Breast epithelium (tissue), 4 donors: ENCODE measurements around the gene TFCP2L1. TPM values are rescaled to one million over a fixed set of nuclear protein-coding genes. Genes with fewer than 3 reads are reported as not detected.

Experiments used
- DNase-seq, 2 donors: peaks; one replicate each; pipeline ENCODE4 v3.0.0-alpha.2; 2019; ENCODE audit warnings: low spot score in 2 of 2
- H3K27ac ChIP-seq, 2 donors: fragments of 200-600 bp; sonication (generic) in 1 of 2; one replicate each; pipeline ENCODE4 v1.5.1; 2016 to 2019; ENCODE audit warnings: mild to moderate bottlenecking in 1 of 2
- H3K27me3 ChIP-seq, 2 donors: fragments of 200-600 bp; sonication (generic) in 1 of 2; one replicate each; pipeline versions ENCODE4 v1.5.1 to v1.6.0; 2017 to 2019; ENCODE audit warnings: control low read depth in 1 of 2, mild to moderate bottlenecking in 1 of 2
- H3K36me3 ChIP-seq: fragments of 200-600 bp; one replicate; pipeline ENCODE4 v1.5.1; 2019
- H3K4me1 ChIP-seq, 2 donors: fragments of 200-600 bp; sonication (generic); one replicate each; pipeline ENCODE4 v1.5.1; 2016 to 2019; ENCODE audit warnings: control low read depth in 1 of 2
- H3K4me3 ChIP-seq, 3 donors: fragments of 200-600 bp; sonication (generic); 1 replicate in 2 of 3; 2 replicates in 1 of 3; pipeline ENCODE4 v1.5.1; 2016 to 2019; ENCODE audit warnings: mild to moderate bottlenecking in 3 of 3, moderate library complexity in 2 of 3
- H3K9me3 ChIP-seq, 2 donors: fragments of 200-600 bp; sonication (generic) in 1 of 2; one replicate each; pipeline ENCODE4 v1.5.1; 2016 to 2019; ENCODE audit warnings: control low read depth in 1 of 2
- POLR2A ChIP-seq: fragments of 450-650 bp; IDR thresholded peaks from one replicate; pipeline ENCODE4 v1.6.1; 2016; ENCODE audit warnings: antibody characterized with exemption, mild to moderate bottlenecking, moderate library complexity
- POLR2AphosphoS5 ChIP-seq, 3 donors: sonication (generic); formaldehyde crosslinking; IDR thresholded peaks; one replicate each; pipeline ENCODE4 v1.6.1; 2017; ENCODE audit warnings: antibody characterized with exemption in 3 of 3
- intact Hi-C: fragments of 100-400 bp; cut with DNase I; formaldehyde crosslinking; loops from one replicate; pipeline ENCODE4 v1.15.1; 2023; ENCODE audit warnings: low total_unique reads
- total RNA-seq, 3 donors: library from RNA; depleted of rRNA; stranded (reverse); fragments of >200 nt; gene quantifications; one replicate each; pipeline ENCODE4 v1.1.0, GENCODE V29; 2016
- TF ChIP-seq, protein P1 (sequence below), 3 donors: fragments of 450-650 bp; IDR thresholded peaks; one replicate each; pipeline ENCODE4 v1.5.1; 2016 to 2017; ENCODE audit warnings: antibody characterized with exemption in 3 of 3, mild to moderate bottlenecking in 3 of 3, moderate library complexity in 3 of 3

The TFCP2L1 gene
- total RNA-seq, 3 donors from 2014 or later: 7.5 to 90.3 (median 8.3) TPM

DNA sequence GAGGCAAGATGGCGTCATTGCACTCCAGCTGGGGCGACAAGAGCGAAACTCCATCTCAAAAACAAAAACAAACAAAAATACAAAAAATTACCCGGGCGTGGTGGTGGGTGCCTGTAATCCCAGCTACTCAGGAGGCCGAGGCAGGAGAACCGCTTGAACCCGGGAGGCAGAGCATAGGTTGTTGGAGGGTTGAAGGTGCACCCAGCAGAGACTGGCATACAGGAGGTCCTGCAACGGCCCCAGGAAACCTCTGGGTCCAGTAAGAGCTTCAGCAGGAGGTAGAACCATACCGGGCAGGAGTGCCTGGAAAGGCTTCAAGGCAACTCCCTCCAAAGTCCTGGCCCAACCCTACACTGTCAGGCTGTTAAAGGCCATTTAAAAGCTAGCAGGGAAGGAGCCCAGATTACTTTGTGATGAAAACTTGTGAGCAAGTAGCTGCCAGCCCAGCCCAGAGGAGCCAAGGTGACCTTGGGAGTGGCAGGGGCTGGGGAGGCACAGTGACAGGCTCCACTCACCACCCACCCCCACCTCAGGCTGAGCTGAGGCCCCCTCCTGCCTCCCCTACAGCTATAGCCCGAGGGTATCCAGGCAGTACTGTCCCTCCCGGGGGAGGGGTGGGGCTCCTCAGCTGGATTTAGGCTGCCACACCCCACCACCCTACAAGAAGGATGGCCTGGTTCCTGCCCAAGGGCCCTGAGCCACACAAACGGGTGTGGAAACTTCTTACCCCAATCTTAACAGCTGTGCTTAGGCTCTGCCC lies 28.1 kb downstream of the TFCP2L1 start:
- Histone ChIP-seq H3K9me3 (no peaks in the 10 kb centered on the region), H3K4me3 (no peak overlapping the region), H3K27ac (no peak overlapping the region), H3K4me1 (no peaks in the 10 kb centered on the region), H3K27me3 (no peaks in the 10 kb centered on the region), H3K36me3 (no peaks in the 10 kb centered on the region)
- intact Hi-C loops: loop anchor here (10.0 kb wide), 1 partner anchor 1318 kb away; no protein-coding TSS in a partner anchor
- TF ChIP-seq, protein P1, sequence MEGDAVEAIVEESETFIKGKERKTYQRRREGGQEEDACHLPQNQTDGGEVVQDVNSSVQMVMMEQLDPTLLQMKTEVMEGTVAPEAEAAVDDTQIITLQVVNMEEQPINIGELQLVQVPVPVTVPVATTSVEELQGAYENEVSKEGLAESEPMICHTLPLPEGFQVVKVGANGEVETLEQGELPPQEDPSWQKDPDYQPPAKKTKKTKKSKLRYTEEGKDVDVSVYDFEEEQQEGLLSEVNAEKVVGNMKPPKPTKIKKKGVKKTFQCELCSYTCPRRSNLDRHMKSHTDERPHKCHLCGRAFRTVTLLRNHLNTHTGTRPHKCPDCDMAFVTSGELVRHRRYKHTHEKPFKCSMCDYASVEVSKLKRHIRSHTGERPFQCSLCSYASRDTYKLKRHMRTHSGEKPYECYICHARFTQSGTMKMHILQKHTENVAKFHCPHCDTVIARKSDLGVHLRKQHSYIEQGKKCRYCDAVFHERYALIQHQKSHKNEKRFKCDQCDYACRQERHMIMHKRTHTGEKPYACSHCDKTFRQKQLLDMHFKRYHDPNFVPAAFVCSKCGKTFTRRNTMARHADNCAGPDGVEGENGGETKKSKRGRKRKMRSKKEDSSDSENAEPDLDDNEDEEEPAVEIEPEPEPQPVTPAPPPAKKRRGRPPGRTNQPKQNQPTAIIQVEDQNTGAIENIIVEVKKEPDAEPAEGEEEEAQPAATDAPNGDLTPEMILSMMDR (IDR thresholded peaks at IDR 0.05): no peak
- TF ChIP-seq POLR2AphosphoS5 (IDR thresholded peaks at IDR 0.05) (no peak), POLR2A (no peak)
- DNase-seq: no peak

DNA sequence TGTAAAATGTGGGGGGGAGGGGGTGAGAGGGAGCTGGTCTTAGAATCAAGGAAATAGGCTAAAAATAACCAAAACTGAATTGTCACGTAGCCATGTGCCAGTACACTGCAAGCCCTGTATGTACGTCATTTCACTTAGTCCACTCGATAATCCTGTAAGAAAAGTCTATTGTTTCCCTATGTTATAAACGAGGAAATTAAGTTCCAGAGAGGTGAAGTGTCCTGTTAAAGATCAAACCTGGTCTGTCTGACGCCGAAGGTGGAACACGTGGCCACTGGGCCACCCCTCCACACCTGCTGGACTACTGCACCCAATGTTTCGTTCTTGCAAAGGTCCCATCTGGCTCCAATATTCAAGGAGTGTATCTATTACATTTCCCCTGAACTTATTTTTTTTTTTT lies 29.6 kb downstream of the TFCP2L1 start:
- no peak overlapping the region for H3K4me3 ChIP-seq
- H3K27me3 ChIP-seq: no peaks in the 10 kb centered on the region
- H3K27ac ChIP-seq: peak overlapping the region in 1 of 2 donors; percentile 1
- no peaks in the 10 kb centered on the region for H3K9me3 ChIP-seq
- TF ChIP-seq POLR2A: no peak
- TF ChIP-seq, protein P1 (IDR thresholded peaks at IDR 0.05): no peak
- TF ChIP-seq POLR2AphosphoS5 (IDR thresholded peaks at IDR 0.05): no peak
- DNase-seq: no peak
- no peaks in the 10 kb centered on the region for H3K36me3 ChIP-seq
- H3K4me1 ChIP-seq: no peaks in the 10 kb centered on the region
- intact Hi-C loops: loop anchor here (10.0 kb wide), 1 partner anchor 1319 kb away; no protein-coding TSS in a partner anchor

DNA sequence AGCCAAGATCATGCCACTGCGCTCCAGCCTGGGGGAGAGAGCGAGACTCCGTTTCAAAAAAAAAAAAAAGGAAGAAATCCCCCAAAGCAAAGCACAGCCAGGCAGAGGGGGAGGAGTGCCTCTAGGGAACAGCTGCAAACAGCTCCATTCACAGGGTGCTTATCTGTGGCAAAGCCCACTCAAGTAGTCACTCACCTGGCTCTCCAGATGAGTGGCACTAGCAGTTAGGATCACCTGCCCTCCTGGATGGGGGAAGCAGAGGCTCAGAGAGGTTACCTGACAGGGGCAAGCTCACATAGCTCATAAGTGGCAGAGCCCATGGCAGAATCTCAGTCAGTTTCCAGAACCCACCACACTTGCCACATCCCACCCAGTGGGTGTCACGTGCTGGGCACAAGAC lies 30.3 kb downstream of the TFCP2L1 start:
- Histone ChIP-seq H3K27ac (peak overlapping the region in 1 of 2 donors; percentile 23), H3K4me1 (no peaks in the 10 kb centered on the region)
- no peak for DNase-seq

DNA sequence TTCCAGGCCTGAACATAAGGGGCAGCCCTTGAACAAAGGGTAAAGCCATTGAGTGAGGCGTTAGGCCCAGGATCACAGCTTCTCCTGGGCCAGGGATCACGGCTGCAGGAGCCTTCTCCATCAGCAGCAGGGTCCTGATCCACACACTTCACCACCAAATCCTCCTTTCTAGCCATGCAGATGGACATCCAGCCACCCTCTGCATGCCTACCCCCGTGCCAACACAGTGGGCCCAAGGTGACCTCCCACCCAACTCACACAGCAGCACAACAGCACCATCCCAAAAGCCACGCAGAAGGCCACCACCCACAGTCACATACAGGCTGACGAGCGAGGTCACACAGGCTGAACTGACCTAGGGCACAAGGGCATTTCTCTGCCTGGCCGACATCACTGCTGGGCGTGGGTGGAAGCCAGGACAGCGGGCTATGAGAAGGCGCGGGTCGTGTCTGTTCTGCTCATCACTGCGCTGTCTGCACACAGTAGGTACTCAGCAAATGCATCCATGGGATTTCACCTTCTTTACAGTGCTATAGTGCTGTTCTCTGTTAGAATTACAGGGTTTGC lies 31.2 kb downstream of the TFCP2L1 start:
- no peak for DNase-seq
- Histone ChIP-seq H3K4me1 (no peaks in the 10 kb centered on the region), H3K9me3 (no peaks in the 10 kb centered on the region), H3K36me3 (no peaks in the 10 kb centered on the region), H3K27ac (no peak overlapping the region), H3K4me3 (no peak overlapping the region), H3K27me3 (no peaks in the 10 kb centered on the region)
- TF ChIP-seq, protein P1 (IDR thresholded peaks at IDR 0.05): no peak
- no peak for TF ChIP-seq POLR2AphosphoS5 (IDR thresholded peaks at IDR 0.05)
- TF ChIP-seq POLR2A: no peak
- intact Hi-C loops: loop anchor here (10.0 kb wide), 1 partner anchor 1321 kb away; no protein-coding TSS in a partner anchor

More for the DNA sequence above, 30.3 kb downstream of the TFCP2L1 start:
- Histone ChIP-seq H3K4me3 (no peak overlapping the region), H3K36me3 (no peaks in the 10 kb centered on the region), H3K9me3 (no peaks in the 10 kb centered on the region), H3K27me3 (no peaks in the 10 kb centered on the region)
- intact Hi-C loops: loop anchor here (10.0 kb wide), 1 partner anchor 1320 kb away; no protein-coding TSS in a partner anchor
- TF ChIP-seq, protein P1 (IDR thresholded peaks at IDR 0.05): no peak
- TF ChIP-seq POLR2A (no peak), POLR2AphosphoS5 (IDR thresholded peaks at IDR 0.05) (no peak)
